ENCODE data around the gene CEP19.

CEP19 gene

DNA sequence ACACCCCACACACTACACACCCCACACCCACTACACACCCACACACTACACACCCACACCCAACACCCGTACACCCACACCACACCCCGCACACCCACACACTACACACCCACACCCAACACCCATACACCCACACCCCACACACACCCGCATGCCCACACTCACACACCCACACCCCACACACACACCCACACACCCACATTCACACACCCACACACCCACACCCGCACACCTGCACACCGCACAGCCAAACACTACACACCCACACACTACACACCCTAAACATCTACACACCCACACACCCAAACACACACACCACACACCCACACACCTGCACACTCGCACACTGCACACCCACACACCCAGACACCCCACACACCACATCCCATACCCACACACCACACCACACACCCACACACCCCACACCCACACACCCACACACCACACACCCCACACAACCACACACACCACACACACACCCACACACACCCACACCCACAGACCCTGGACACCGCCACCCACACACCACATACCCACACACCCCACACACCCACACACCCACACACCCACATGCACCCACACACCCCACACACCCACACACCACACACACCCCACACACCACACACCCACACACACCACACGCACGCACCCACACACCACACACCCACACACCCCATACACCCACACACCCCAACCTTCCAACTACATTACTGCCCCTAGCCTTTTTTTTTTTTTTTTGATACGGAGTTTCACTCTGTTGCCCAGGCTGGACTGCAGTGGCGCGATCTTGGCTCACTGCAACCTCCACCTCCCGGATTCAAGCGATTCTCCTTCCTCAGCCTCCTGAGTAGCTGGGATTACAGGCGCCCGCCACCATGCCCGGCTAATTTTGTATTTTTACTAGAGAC lies 16.9 kb downstream of the CEP19 start (continued):
- TF ChIP-seq, protein P1, sequence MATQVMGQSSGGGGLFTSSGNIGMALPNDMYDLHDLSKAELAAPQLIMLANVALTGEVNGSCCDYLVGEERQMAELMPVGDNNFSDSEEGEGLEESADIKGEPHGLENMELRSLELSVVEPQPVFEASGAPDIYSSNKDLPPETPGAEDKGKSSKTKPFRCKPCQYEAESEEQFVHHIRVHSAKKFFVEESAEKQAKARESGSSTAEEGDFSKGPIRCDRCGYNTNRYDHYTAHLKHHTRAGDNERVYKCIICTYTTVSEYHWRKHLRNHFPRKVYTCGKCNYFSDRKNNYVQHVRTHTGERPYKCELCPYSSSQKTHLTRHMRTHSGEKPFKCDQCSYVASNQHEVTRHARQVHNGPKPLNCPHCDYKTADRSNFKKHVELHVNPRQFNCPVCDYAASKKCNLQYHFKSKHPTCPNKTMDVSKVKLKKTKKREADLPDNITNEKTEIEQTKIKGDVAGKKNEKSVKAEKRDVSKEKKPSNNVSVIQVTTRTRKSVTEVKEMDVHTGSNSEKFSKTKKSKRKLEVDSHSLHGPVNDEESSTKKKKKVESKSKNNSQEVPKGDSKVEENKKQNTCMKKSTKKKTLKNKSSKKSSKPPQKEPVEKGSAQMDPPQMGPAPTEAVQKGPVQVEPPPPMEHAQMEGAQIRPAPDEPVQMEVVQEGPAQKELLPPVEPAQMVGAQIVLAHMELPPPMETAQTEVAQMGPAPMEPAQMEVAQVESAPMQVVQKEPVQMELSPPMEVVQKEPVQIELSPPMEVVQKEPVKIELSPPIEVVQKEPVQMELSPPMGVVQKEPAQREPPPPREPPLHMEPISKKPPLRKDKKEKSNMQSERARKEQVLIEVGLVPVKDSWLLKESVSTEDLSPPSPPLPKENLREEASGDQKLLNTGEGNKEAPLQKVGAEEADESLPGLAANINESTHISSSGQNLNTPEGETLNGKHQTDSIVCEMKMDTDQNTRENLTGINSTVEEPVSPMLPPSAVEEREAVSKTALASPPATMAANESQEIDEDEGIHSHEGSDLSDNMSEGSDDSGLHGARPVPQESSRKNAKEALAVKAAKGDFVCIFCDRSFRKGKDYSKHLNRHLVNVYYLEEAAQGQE (tag by site-specific recombination; IDR thresholded peaks at IDR 0.05): no peak
- TF ChIP-seq, protein P2, sequence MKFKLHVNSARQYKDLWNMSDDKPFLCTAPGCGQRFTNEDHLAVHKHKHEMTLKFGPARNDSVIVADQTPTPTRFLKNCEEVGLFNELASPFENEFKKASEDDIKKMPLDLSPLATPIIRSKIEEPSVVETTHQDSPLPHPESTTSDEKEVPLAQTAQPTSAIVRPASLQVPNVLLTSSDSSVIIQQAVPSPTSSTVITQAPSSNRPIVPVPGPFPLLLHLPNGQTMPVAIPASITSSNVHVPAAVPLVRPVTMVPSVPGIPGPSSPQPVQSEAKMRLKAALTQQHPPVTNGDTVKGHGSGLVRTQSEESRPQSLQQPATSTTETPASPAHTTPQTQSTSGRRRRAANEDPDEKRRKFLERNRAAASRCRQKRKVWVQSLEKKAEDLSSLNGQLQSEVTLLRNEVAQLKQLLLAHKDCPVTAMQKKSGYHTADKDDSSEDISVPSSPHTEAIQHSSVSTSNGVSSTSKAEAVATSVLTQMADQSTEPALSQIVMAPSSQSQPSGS (tag by site-specific recombination; IDR thresholded peaks at IDR 0.05; ENCODE audit: low read depth): no peak
- TF ChIP-seq ZNF133 (tag by site-specific recombination; IDR thresholded peaks at IDR 0.05): no peak
- TF ChIP-seq, protein P3, sequence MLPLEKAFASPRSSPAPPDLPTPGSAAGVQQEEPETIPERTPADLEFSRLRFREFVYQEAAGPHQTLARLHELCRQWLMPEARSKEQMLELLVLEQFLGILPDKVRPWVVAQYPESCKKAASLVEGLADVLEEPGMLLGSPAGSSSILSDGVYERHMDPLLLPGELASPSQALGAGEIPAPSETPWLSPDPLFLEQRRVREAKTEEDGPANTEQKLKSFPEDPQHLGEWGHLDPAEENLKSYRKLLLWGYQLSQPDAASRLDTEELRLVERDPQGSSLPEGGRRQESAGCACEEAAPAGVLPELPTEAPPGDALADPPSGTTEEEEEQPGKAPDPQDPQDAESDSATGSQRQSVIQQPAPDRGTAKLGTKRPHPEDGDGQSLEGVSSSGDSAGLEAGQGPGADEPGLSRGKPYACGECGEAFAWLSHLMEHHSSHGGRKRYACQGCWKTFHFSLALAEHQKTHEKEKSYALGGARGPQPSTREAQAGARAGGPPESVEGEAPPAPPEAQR (tag by site-specific recombination; IDR thresholded peaks at IDR 0.05): no peak
- TF ChIP-seq ZBTB20 (tag by site-specific recombination; IDR thresholded peaks at IDR 0.05): no peak
- peak; percentile 99 for TF ChIP-seq ZFHX2 (tag by site-specific recombination; conservative IDR thresholded peaks at IDR 0.05)
- TF ChIP-seq, protein P4, sequence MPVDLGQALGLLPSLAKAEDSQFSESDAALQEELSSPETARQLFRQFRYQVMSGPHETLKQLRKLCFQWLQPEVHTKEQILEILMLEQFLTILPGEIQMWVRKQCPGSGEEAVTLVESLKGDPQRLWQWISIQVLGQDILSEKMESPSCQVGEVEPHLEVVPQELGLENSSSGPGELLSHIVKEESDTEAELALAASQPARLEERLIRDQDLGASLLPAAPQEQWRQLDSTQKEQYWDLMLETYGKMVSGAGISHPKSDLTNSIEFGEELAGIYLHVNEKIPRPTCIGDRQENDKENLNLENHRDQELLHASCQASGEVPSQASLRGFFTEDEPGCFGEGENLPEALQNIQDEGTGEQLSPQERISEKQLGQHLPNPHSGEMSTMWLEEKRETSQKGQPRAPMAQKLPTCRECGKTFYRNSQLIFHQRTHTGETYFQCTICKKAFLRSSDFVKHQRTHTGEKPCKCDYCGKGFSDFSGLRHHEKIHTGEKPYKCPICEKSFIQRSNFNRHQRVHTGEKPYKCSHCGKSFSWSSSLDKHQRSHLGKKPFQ (tag by site-specific recombination; IDR thresholded peaks at IDR 0.05): peak; percentile 40; the same call in 1 of the 2 replicates
- TF ChIP-seq ZNF202 (tag by site-specific recombination; IDR thresholded peaks at IDR 0.05; ENCODE audit: borderline replicate concordance): no peak
- TF ChIP-seq, protein P5, sequence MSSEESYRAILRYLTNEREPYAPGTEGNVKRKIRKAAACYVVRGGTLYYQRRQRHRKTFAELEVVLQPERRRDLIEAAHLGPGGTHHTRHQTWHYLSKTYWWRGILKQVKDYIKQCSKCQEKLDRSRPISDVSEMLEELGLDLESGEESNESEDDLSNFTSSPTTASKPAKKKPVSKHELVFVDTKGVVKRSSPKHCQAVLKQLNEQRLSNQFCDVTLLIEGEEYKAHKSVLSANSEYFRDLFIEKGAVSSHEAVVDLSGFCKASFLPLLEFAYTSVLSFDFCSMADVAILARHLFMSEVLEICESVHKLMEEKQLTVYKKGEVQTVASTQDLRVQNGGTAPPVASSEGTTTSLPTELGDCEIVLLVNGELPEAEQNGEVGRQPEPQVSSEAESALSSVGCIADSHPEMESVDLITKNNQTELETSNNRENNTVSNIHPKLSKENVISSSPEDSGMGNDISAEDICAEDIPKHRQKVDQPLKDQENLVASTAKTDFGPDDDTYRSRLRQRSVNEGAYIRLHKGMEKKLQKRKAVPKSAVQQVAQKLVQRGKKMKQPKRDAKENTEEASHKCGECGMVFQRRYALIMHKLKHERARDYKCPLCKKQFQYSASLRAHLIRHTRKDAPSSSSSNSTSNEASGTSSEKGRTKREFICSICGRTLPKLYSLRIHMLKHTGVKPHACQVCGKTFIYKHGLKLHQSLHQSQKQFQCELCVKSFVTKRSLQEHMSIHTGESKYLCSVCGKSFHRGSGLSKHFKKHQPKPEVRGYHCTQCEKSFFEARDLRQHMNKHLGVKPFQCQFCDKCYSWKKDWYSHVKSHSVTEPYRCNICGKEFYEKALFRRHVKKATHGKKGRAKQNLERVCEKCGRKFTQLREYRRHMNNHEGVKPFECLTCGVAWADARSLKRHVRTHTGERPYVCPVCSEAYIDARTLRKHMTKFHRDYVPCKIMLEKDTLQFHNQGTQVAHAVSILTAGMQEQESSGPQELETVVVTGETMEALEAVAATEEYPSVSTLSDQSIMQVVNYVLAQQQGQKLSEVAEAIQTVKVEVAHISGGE (tag by site-specific recombination; conservative IDR thresholded peaks at IDR 0.05; ENCODE audit: low read depth): no peak
- TF ChIP-seq, protein P6, sequence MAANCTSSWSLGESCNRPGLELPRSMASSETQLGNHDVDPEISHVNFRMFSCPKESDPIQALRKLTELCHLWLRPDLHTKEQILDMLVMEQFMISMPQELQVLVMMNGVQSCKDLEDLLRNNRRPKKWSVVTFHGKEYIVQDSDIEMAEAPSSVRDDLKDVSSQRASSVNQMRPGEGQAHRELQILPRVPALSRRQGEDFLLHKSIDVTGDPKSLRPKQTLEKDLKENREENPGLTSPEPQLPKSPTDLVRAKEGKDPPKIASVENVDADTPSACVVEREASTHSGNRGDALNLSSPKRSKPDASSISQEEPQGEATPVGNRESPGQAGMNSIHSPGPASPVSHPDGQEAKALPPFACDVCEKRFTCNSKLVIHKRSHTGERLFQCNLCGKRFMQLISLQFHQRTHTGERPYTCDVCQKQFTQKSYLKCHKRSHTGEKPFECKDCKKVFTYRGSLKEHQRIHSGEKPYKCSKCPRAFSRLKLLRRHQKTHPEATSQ (tag by site-specific recombination; IDR thresholded peaks at IDR 0.05): no peak
- TF ChIP-seq ZNF530 (tag by site-specific recombination; IDR thresholded peaks at IDR 0.05; ENCODE audit: low read depth): peak; percentile 75; the same call in 1 of the 2 replicates
- no peak for TF ChIP-seq ZNF366 (tag by site-specific recombination; conservative IDR thresholded peaks at IDR 0.05)
- TF ChIP-seq KLF9 (tag by site-specific recombination; IDR thresholded peaks at IDR 0.05; ENCODE audit: low read depth): peak; percentile 63
- TF ChIP-seq ZNF837 (tag by site-specific recombination; IDR thresholded peaks at IDR 0.05): no peak
- TF ChIP-seq KLF1 (tag by site-specific recombination; IDR thresholded peaks at IDR 0.05): peak; percentile 99
- TF ChIP-seq ZNF311 (tag by site-specific recombination; IDR thresholded peaks at IDR 0.05; ENCODE audit: borderline replicate concordance): no peak
- no peak for TF ChIP-seq ZNF350 (tag by site-specific recombination; IDR thresholded peaks at IDR 0.05)
- TF ChIP-seq ZNF561 (tag by site-specific recombination; IDR thresholded peaks at IDR 0.05; ENCODE audit: borderline replicate concordance): no peak
- no peak for TF ChIP-seq KLF7 (tag by site-specific recombination; IDR thresholded peaks at IDR 0.05; ENCODE audit: borderline replicate concordance)
- no peak for TF ChIP-seq SCRT1 (tag by site-specific recombination; IDR thresholded peaks at IDR 0.05; ENCODE audit: borderline replicate concordance)
- TF ChIP-seq TCF7L2 (IDR thresholded peaks at IDR 0.05; ENCODE audit: borderline replicate concordance, low read depth, low read length): no peak

All from HEK293 (cell line).